WTC11 (cell line): Measurements from ENCODE around the gene MFSD2A. TPM values are rescaled to one million over a fixed set of nuclear protein-coding genes. Genes with fewer than 3 reads are reported as not detected.

ENCODE experiments used
- ATAC-seq: fragments of 200-7000 bp; cut with Tn5 transposase; 2 replicates; pipeline ENCODE4 v1.10.0; 2021; ENCODE audit warnings: mild to moderate bottlenecking, moderate library complexity
- CTCF ChIA-PET: fragments of 300-600 bp; sonication (Branson Sonifier 250); formaldehyde crosslinking; loops from one replicate; lab custom pipeline; 2021; ENCODE audit warnings: antibody characterized with exemption; lab: Charles Lee
- POLR2A ChIA-PET: fragments of 350-600 bp; sonication (Branson Sonifier 250); formaldehyde crosslinking; loops from one replicate; lab custom pipeline; 2021; ENCODE audit warnings: antibody characterized with exemption; lab: Charles Lee
- DNase-seq: peaks from one replicate; pipeline ENCODE4 v3.0.0; 2021; ENCODE audit warnings: low spot score
- H3K27ac Mint-ChIP-seq: 2 replicates; pipeline ENCODE4 v1.8.0; 2021; ENCODE audit warnings: mixed read lengths
- H3K27me3 Mint-ChIP-seq: 2 replicates; pipeline ENCODE4 v1.8.0; 2021; ENCODE audit warnings: low read depth, mild to moderate bottlenecking, moderate library complexity, mixed read lengths
- H3K36me3 Mint-ChIP-seq: 2 replicates; pipeline ENCODE4 v1.8.0; 2021; ENCODE audit warnings: mixed read lengths
- H3K4me1 Mint-ChIP-seq: 2 replicates; pipeline ENCODE4 v1.8.0; 2022; ENCODE audit warnings: mixed read lengths
- H3K4me3 Mint-ChIP-seq: 2 replicates; pipeline ENCODE4 v1.8.0; 2021; ENCODE audit warnings: mild to moderate bottlenecking, moderate library complexity, mixed read lengths
- H3K9me3 Mint-ChIP-seq: 2 replicates; pipeline ENCODE4 v1.8.0; 2021; ENCODE audit warnings: mixed read lengths
- CBFB ChIP-seq: sonication (generic); formaldehyde crosslinking; IDR thresholded peaks from 2 replicates; pipeline ENCODE4 v1.8.1; 2022; ENCODE audit warnings: mild to moderate bottlenecking, low read depth, missing genetic modification reagents
- CREM ChIP-seq: sonication (generic); formaldehyde crosslinking; IDR thresholded peaks from 2 replicates; pipeline ENCODE4 v1.8.1; 2022; ENCODE audit warnings: mild to moderate bottlenecking, missing genetic modification reagents, moderate library complexity
- ESRRA ChIP-seq: sonication (generic); formaldehyde crosslinking; IDR thresholded peaks from 2 replicates; pipeline ENCODE4 v1.8.1; 2022; ENCODE audit warnings: mild to moderate bottlenecking, missing genetic modification reagents, borderline replicate concordance
- FOXK1 ChIP-seq: sonication (generic); formaldehyde crosslinking; IDR thresholded peaks from 2 replicates; pipeline ENCODE4 v1.8.0; 2022; ENCODE audit warnings: mild to moderate bottlenecking, moderate library complexity, missing genetic modification reagents
- FOXP1 ChIP-seq: sonication (generic); formaldehyde crosslinking; IDR thresholded peaks from 2 replicates; pipeline ENCODE4 v1.8.0; 2022; ENCODE audit warnings: missing genetic modification reagents, mild to moderate bottlenecking, moderate library complexity, borderline replicate concordance
- KAT7 ChIP-seq: sonication (generic); formaldehyde crosslinking; IDR thresholded peaks from 2 replicates; pipeline ENCODE4 v1.8.1; 2023; ENCODE audit warnings: missing genetic modification reagents, mild to moderate bottlenecking, borderline replicate concordance
- total RNA-seq: library from RNA; stranded (reverse); gene quantifications from 3 replicates; pipeline ENCODE4 v1.2.3, GENCODE V29; 2021
- TF ChIP-seq, protein P1 (sequence below): sonication (generic); formaldehyde crosslinking; IDR thresholded peaks from 2 replicates; pipeline ENCODE4 v1.8.1; 2023; ENCODE audit warnings: mild to moderate bottlenecking, missing genetic modification reagents, moderate library complexity
- TF ChIP-seq, protein P2 (sequence below): sonication (generic); formaldehyde crosslinking; IDR thresholded peaks from 2 replicates; pipeline ENCODE4 v1.8.0; 2023; ENCODE audit warnings: missing genetic modification reagents
- TF ChIP-seq, protein P3 (sequence below): sonication (generic); formaldehyde crosslinking; IDR thresholded peaks from 2 replicates; pipeline ENCODE4 v1.8.1; 2023; ENCODE audit warnings: mild to moderate bottlenecking, missing genetic modification reagents, borderline replicate concordance
- TF ChIP-seq, protein P4 (sequence below): sonication (generic); formaldehyde crosslinking; IDR thresholded peaks from 2 replicates; pipeline ENCODE4 v1.8.1; 2022; ENCODE audit warnings: missing genetic modification reagents, borderline replicate concordance
- TF ChIP-seq, protein P5 (sequence below): sonication (generic); formaldehyde crosslinking; IDR thresholded peaks from 2 replicates; pipeline ENCODE4 v1.8.1; 2023; ENCODE audit warnings: mild to moderate bottlenecking, moderate library complexity, missing genetic modification reagents
- TF ChIP-seq, protein P6 (sequence below): fragments of 250-450 bp; sonication (Bioruptor Pico); IDR thresholded peaks from 2 replicates; pipeline ENCODE4 v2.1.2; 2022; ENCODE audit warnings: mild to moderate bottlenecking, moderate library complexity
- TF ChIP-seq, protein P7 (sequence below): sonication (generic); formaldehyde crosslinking; conservative IDR thresholded peaks from 2 replicates; pipeline ENCODE4 v1.8.1; 2023; ENCODE audit warnings: mild to moderate bottlenecking, low read depth, missing genetic modification reagents, moderate library complexity

MFSD2A gene
- total RNA-seq, 1 experiment from 2014 or later: 14.0 TPM

DNA sequence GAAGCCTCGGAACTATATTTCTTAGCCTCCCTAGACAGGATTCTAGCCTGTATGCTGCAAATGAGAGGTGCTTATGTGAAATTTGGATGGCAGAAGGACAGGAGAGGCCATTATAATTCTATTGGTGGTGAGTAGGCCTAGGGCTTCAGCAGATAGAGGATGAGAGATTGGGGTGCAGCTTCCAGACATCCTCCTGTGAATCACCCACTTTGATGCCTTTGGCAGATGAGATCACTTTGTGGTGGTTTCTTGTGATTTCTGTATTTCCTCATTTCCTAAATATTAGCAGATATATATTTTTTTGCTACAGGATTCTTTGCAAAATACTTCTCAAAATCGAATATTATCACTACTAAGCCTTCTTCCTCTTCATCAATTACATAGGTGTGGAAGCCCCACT, 37.3 kb downstream of the MFSD2A start:
- DNase-seq: no peak
- no peaks in the 10 kb centered on the region for H3K36me3 Mint-ChIP-seq
- peaks cover 3% of the 10 kb centered on the region; the same call in 1 of the 2 replicates for H3K4me1 Mint-ChIP-seq
- no peak overlapping the region for H3K4me3 Mint-ChIP-seq
- no peaks in the 10 kb centered on the region for H3K9me3 Mint-ChIP-seq
- no peaks in the 10 kb centered on the region for H3K27me3 Mint-ChIP-seq
- ChIA-PET POLR2A (no interaction called here), CTCF (interaction anchor here (1.0 to 1.2 kb wide), 2 partner anchors 72 to 386 kb away, joined by 3 read pairs; no protein-coding TSS in a partner anchor)
- no peak for ATAC-seq
- H3K27ac Mint-ChIP-seq: no peak overlapping the region
- TF ChIP-seq CREM (CRISPR knock-in tag) (no peak), CBFB (no peak), FOXP1 (CRISPR knock-in tag) (no peak), FOXK1 (no peak), KAT7 (no peak), ESRRA (CRISPR knock-in tag) (no peak)
- TF ChIP-seq, protein P1, sequence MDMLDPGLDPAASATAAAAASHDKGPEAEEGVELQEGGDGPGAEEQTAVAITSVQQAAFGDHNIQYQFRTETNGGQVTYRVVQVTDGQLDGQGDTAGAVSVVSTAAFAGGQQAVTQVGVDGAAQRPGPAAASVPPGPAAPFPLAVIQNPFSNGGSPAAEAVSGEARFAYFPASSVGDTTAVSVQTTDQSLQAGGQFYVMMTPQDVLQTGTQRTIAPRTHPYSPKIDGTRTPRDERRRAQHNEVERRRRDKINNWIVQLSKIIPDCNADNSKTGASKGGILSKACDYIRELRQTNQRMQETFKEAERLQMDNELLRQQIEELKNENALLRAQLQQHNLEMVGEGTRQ (CRISPR knock-in tag): no peak
- TF ChIP-seq, protein P2, sequence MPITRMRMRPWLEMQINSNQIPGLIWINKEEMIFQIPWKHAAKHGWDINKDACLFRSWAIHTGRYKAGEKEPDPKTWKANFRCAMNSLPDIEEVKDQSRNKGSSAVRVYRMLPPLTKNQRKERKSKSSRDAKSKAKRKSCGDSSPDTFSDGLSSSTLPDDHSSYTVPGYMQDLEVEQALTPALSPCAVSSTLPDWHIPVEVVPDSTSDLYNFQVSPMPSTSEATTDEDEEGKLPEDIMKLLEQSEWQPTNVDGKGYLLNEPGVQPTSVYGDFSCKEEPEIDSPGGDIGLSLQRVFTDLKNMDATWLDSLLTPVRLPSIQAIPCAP (CRISPR knock-in tag): no peak
- TF ChIP-seq, protein P3, sequence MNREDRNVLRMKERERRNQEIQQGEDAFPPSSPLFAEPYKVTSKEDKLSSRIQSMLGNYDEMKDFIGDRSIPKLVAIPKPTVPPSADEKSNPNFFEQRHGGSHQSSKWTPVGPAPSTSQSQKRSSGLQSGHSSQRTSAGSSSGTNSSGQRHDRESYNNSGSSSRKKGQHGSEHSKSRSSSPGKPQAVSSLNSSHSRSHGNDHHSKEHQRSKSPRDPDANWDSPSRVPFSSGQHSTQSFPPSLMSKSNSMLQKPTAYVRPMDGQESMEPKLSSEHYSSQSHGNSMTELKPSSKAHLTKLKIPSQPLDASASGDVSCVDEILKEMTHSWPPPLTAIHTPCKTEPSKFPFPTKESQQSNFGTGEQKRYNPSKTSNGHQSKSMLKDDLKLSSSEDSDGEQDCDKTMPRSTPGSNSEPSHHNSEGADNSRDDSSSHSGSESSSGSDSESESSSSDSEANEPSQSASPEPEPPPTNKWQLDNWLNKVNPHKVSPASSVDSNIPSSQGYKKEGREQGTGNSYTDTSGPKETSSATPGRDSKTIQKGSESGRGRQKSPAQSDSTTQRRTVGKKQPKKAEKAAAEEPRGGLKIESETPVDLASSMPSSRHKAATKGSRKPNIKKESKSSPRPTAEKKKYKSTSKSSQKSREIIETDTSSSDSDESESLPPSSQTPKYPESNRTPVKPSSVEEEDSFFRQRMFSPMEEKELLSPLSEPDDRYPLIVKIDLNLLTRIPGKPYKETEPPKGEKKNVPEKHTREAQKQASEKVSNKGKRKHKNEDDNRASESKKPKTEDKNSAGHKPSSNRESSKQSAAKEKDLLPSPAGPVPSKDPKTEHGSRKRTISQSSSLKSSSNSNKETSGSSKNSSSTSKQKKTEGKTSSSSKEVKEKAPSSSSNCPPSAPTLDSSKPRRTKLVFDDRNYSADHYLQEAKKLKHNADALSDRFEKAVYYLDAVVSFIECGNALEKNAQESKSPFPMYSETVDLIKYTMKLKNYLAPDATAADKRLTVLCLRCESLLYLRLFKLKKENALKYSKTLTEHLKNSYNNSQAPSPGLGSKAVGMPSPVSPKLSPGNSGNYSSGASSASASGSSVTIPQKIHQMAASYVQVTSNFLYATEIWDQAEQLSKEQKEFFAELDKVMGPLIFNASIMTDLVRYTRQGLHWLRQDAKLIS (CRISPR knock-in tag): no peak
- TF ChIP-seq, protein P4, sequence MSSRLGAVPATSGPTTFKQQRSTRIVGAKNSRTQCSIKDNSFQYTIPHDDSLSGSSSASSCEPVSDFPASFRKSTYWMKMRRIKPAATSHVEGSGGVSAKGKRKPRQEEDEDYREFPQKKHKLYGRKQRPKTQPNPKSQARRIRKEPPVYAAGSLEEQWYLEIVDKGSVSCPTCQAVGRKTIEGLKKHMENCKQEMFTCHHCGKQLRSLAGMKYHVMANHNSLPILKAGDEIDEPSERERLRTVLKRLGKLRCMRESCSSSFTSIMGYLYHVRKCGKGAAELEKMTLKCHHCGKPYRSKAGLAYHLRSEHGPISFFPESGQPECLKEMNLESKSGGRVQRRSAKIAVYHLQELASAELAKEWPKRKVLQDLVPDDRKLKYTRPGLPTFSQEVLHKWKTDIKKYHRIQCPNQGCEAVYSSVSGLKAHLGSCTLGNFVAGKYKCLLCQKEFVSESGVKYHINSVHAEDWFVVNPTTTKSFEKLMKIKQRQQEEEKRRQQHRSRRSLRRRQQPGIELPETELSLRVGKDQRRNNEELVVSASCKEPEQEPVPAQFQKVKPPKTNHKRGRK (CRISPR knock-in tag): no peak
- TF ChIP-seq, protein P5, sequence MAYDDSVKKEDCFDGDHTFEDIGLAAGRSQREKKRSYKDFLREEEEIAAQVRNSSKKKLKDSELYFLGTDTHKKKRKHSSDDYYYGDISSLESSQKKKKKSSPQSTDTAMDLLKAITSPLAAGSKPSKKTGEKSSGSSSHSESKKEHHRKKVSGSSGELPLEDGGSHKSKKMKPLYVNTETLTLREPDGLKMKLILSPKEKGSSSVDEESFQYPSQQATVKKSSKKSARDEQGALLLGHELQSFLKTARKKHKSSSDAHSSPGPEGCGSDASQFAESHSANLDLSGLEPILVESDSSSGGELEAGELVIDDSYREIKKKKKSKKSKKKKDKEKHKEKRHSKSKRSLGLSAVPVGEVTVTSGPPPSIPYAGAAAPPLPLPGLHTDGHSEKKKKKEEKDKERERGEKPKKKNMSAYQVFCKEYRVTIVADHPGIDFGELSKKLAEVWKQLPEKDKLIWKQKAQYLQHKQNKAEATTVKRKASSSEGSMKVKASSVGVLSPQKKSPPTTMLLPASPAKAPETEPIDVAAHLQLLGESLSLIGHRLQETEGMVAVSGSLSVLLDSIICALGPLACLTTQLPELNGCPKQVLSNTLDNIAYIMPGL: no peak
- TF ChIP-seq, protein P6, sequence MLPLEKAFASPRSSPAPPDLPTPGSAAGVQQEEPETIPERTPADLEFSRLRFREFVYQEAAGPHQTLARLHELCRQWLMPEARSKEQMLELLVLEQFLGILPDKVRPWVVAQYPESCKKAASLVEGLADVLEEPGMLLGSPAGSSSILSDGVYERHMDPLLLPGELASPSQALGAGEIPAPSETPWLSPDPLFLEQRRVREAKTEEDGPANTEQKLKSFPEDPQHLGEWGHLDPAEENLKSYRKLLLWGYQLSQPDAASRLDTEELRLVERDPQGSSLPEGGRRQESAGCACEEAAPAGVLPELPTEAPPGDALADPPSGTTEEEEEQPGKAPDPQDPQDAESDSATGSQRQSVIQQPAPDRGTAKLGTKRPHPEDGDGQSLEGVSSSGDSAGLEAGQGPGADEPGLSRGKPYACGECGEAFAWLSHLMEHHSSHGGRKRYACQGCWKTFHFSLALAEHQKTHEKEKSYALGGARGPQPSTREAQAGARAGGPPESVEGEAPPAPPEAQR (CRISPR knock-in tag): no peak
- TF ChIP-seq, protein P7, sequence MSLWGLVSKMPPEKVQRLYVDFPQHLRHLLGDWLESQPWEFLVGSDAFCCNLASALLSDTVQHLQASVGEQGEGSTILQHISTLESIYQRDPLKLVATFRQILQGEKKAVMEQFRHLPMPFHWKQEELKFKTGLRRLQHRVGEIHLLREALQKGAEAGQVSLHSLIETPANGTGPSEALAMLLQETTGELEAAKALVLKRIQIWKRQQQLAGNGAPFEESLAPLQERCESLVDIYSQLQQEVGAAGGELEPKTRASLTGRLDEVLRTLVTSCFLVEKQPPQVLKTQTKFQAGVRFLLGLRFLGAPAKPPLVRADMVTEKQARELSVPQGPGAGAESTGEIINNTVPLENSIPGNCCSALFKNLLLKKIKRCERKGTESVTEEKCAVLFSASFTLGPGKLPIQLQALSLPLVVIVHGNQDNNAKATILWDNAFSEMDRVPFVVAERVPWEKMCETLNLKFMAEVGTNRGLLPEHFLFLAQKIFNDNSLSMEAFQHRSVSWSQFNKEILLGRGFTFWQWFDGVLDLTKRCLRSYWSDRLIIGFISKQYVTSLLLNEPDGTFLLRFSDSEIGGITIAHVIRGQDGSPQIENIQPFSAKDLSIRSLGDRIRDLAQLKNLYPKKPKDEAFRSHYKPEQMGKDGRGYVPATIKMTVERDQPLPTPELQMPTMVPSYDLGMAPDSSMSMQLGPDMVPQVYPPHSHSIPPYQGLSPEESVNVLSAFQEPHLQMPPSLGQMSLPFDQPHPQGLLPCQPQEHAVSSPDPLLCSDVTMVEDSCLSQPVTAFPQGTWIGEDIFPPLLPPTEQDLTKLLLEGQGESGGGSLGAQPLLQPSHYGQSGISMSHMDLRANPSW (CRISPR knock-in tag): no peak
